Measurements from ENCODE around the gene PAH. TPM values are rescaled to one million over a fixed set of nuclear protein-coding genes. Genes with fewer than 3 reads are reported as not detected.
A peak's percentile ranks its signal among the peaks of the same experiment; 100 is the strongest.

Gene PAH
- total RNA-seq, 4 donors from 2014 or later = not detected

- H3K27me3 ChIP-seq = peaks cover 3 to 97% (median 28%) of the 10 kb centered on the region in 4 donors
- no peak overlapping the region for H3K4me3 ChIP-seq
- peaks cover 0 to 23% (median 9%) of the 10 kb centered on the region in 4 donors for H3K4me1 ChIP-seq
- H3K36me3 ChIP-seq = no peaks in the 10 kb centered on the region
- intact Hi-C loops (cut with DNase I) = no loop called here
- no peaks in the 10 kb centered on the region for H3K9me3 ChIP-seq
- H3K27ac ChIP-seq (replicated peaks in 1 of 4) = no peak overlapping the region
- 46% methylated on average over 9 of the region's 9 CpGs for WGBS
- TF ChIP-seq EP300 (IDR thresholded peaks at IDR 0.05) (no peak), POLR2A (IDR thresholded peaks at IDR 0.05; ENCODE audit: low read depth) (no peak), POLR2AphosphoS5 (IDR thresholded peaks at IDR 0.05) (no peak)
- TF ChIP-seq, protein P1, sequence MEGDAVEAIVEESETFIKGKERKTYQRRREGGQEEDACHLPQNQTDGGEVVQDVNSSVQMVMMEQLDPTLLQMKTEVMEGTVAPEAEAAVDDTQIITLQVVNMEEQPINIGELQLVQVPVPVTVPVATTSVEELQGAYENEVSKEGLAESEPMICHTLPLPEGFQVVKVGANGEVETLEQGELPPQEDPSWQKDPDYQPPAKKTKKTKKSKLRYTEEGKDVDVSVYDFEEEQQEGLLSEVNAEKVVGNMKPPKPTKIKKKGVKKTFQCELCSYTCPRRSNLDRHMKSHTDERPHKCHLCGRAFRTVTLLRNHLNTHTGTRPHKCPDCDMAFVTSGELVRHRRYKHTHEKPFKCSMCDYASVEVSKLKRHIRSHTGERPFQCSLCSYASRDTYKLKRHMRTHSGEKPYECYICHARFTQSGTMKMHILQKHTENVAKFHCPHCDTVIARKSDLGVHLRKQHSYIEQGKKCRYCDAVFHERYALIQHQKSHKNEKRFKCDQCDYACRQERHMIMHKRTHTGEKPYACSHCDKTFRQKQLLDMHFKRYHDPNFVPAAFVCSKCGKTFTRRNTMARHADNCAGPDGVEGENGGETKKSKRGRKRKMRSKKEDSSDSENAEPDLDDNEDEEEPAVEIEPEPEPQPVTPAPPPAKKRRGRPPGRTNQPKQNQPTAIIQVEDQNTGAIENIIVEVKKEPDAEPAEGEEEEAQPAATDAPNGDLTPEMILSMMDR (IDR thresholded peaks at IDR 0.05) = no peak
- peak; percentile 14 for DNase-seq (ENCODE audit: extremely low spot score)
These were observed 34.8 kb upstream of the PAH start for GRCh38 chr12:102951841-102952240.

DNA sequence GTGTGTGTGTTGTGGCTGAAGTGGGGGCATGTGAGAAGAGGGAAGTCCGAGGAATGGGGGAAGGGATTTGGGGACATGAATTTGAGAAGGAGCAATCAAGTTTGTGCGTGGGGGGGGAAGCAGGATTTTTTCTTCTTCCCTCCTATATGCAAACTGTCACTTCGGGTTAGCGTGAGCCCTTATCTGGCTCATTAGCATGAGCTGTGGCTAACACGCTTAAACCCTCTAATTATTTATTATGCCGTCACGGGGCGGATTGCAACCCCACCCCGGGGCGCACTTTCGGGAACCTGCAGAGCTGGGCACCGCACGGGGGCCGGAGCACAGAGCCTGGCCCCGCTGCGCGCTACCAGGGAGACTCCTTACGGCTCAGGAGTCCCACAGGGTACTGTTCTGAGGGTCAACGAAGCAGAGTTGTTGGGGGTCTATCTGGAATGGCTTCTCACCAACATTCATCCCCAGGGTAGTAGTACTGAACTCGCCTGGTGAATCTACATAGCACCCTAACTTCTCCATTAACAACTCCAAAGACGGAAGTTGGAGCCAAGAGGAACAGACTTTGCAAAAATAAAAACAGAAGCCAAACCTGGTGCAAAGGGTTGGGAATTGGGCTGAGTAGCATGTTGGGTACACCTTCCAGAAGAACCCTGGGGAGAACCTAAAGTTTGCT, 34.0 kb upstream of the PAH start:
- intact Hi-C loops (cut with DNase I) = no loop called here
- Histone ChIP-seq H3K9me3 (no peaks in the 10 kb centered on the region), H3K27ac (replicated peaks in 1 of 4) (no peak overlapping the region), H3K27me3 (peaks cover 3 to 96% (median 21%) of the 10 kb centered on the region in 4 donors), H3K36me3 (no peaks in the 10 kb centered on the region), H3K4me3 (no peak overlapping the region), H3K4me1 (peaks cover 0 to 15% (median 2%) of the 10 kb centered on the region in 4 donors)
- peak; percentile 64 for DNase-seq (ENCODE audit: extremely low spot score)
- TF ChIP-seq EP300 (IDR thresholded peaks at IDR 0.05) (no peak), POLR2AphosphoS5 (IDR thresholded peaks at IDR 0.05) (no peak), POLR2A (IDR thresholded peaks at IDR 0.05; ENCODE audit: low read depth) (no peak)
- TF ChIP-seq, protein P1 (IDR thresholded peaks at IDR 0.05) = no peak
- 10% methylated on average over 21 of the region's 21 CpGs for WGBS

DNA sequence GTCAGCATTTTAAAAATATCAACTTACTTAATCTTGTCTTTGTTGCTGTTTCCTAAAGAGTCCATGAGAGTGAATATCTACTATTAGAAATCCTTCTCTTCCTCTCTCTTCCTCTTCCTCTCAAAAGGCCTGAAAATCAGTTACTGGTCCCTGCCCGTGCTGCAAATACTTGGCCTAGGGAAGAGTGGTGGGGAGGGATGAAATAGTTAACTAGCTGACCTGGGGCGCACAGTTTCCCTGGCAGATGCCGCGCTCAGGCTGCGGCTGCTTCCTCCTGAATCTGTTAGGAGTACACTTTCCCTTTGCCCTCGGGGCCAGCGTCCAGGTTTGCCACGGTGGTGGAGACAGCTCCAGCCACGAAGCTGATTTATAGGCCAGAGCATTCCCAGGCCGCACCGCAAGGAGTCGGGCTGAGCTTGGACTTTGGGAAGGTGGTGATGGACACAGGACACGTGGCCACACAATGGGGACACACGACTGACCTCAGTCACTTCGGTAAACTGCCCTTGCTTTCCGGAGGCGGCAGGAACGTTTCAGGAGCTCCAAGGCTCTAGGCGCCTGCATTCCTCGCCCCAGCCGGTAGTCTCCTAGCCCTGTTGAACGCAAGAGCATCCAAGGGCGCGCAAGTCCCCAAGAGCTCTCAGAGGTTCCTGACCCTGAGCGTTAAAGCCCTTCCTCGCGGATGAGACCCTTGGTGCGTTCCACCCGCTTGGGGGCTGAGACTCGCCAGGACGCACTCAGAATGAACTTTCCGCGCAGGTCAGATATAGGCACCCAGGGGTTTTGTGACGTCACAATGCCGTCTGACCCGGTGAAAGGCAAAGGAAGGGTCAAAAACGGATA, 33.3 kb upstream of the PAH start:
- Histone ChIP-seq H3K4me1 (peaks cover 0 to 13% (median 0%) of the 10 kb centered on the region in 4 donors), H3K27ac (replicated peaks in 1 of 4) (no peak overlapping the region), H3K27me3 (peaks cover 3 to 96% (median 17%) of the 10 kb centered on the region in 4 donors), H3K4me3 (no peak overlapping the region), H3K36me3 (no peaks in the 10 kb centered on the region), H3K9me3 (no peaks in the 10 kb centered on the region)
- TF ChIP-seq EP300 (IDR thresholded peaks at IDR 0.05) (no peak), POLR2A (IDR thresholded peaks at IDR 0.05; ENCODE audit: low read depth) (no peak), POLR2AphosphoS5 (IDR thresholded peaks at IDR 0.05) (no peak)
- TF ChIP-seq, protein P1 (IDR thresholded peaks at IDR 0.05) = no peak
- 12% methylated on average over 23 of the region's 37 CpGs for WGBS
- intact Hi-C loops (cut with DNase I) = no loop called here
- peak; percentile 88 for DNase-seq (ENCODE audit: extremely low spot score)

DNA sequence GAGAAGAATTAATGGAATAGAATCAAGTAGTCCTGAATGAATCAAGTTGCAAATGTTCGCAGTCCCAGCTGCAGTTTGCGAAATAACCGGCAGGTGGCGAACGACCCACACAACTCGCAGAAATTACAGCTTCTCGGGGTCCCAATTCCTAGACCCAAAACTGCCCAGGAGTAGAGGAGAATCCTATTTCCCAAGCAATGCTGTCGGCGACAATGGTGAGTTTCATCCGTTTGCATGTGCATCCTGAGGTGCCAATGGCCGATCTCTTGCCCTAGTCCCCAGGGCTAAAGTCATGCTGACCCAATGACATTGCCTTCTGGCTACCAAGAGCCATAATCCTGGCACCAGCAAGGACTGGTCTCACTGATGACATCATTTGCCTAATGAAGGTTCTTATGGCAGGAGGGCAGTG, 31.9 kb upstream of the PAH start:
- TF ChIP-seq POLR2A (IDR thresholded peaks at IDR 0.05; ENCODE audit: low read depth) (no peak), EP300 (IDR thresholded peaks at IDR 0.05) (no peak), POLR2AphosphoS5 (IDR thresholded peaks at IDR 0.05) (no peak)
- TF ChIP-seq, protein P1 (IDR thresholded peaks at IDR 0.05) = peak; percentile 69 to 83 (median 79)
- no peaks in the 10 kb centered on the region for H3K36me3 ChIP-seq
- H3K27ac ChIP-seq (replicated peaks in 1 of 4) = no peak overlapping the region
- WGBS = 4% methylated on average over 11 of the region's 11 CpGs
- no peaks in the 10 kb centered on the region for H3K9me3 ChIP-seq
- peaks cover 3 to 83% (median 13%) of the 10 kb centered on the region in 4 donors for H3K27me3 ChIP-seq
- no peak overlapping the region for H3K4me3 ChIP-seq
- peak; percentile 92 for DNase-seq (ENCODE audit: extremely low spot score)
- H3K4me1 ChIP-seq = peaks cover 0 to 13% (median 0%) of the 10 kb centered on the region in 4 donors
- intact Hi-C loops (cut with DNase I) = loop anchor here (2.0 kb wide), 1 partner anchor 598 kb away; no protein-coding TSS in a partner anchor

All from esophagus muscularis mucosa (tissue), 4 donors.